OCI-LY7 (cell line): Measurements from ENCODE around the gene KIRREL3.

Experiments used
- EZH2phosphoT487 ChIP-seq: fragments of 200-600 bp; sonication (generic); IDR thresholded peaks from 2 replicates; pipeline ENCODE4 v1.6.1; 2018; ENCODE audit warnings: low read depth, borderline replicate concordance, mild to moderate bottlenecking, mixed run types, antibody characterized with exemption, low read length, moderate library complexity, mixed read lengths
- TF ChIP-seq, protein P1 (sequence below): fragments of 200-600 bp; sonication (generic); conservative IDR thresholded peaks from 2 replicates; pipeline ENCODE4 v1.5.1; 2014; ENCODE audit warnings: mild to moderate bottlenecking, antibody characterized with exemption, low read length, moderate library complexity, mixed read lengths

DNA sequence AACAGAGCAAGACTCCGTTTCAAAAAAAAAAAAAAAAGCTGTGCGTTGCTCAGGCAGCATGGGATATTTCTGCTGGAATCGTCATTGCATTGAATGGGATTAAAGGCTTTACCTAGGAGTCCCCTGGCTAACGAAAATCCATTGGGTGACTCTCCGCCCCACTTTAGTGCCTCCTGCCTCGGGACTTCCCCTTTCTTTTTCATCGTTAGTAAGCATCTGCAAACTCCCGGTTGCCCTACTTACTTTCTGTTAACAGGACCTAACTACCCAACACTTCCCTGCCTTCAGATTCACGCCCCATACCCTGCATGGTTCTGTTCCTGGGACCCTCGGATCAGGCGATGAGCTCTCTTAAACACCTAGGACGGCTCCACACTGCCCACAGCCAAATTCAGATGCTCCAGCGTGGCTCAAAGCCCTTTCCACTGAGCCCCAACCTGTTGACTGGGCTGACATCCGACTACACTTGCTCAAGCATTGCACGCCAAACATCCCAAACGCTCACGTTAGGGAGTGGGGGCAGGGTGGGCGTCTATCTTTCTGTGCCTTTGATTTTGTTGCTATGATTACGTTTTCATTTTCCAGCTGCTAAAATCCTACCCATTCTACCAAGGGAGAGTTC is 501.3 kb downstream of the KIRREL3 start:
- TF ChIP-seq, protein P1, sequence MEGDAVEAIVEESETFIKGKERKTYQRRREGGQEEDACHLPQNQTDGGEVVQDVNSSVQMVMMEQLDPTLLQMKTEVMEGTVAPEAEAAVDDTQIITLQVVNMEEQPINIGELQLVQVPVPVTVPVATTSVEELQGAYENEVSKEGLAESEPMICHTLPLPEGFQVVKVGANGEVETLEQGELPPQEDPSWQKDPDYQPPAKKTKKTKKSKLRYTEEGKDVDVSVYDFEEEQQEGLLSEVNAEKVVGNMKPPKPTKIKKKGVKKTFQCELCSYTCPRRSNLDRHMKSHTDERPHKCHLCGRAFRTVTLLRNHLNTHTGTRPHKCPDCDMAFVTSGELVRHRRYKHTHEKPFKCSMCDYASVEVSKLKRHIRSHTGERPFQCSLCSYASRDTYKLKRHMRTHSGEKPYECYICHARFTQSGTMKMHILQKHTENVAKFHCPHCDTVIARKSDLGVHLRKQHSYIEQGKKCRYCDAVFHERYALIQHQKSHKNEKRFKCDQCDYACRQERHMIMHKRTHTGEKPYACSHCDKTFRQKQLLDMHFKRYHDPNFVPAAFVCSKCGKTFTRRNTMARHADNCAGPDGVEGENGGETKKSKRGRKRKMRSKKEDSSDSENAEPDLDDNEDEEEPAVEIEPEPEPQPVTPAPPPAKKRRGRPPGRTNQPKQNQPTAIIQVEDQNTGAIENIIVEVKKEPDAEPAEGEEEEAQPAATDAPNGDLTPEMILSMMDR, result no peak
- no peak for TF ChIP-seq EZH2phosphoT487
